ENCODE measurements around the gene ARHGAP20.

ARHGAP20 gene

DNA sequence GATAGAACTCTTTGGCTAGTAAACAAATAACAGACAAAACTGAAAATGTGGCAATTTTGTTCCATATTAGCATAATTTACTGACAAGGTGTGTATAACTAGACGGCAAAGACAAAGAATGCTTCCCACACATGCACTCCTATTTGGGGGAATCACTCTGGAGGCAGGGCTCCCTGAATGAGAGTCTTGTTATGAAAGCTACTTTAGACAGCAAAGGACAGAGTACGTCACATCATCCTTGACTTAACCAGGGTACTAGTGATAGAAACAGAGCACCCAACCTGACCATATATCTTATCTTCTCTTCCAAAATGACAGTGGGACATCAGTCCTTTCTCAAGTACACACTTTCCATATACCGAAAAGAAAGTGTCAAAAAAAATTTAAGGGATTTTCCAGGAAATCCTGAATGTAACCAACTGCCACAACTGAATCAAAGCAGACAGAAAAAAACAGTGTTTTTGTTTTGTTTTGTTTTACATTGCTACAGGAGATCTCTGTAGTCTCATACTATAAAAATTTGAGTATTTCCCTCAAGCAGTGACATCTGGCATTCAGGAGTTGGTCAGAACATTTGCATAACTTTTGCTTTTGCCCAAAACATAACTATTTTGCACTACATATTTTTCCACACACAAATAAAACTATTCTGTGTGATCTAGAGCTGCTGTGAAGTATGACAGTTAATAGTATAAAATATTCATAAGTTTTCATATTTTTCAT lies 98.9 kb downstream of the ARHGAP20 start:
- H3K4me1 ChIP-seq, result no peaks in the 10 kb centered on the region
- DNase-seq, result no peak
- intact Hi-C loops (cut with DNase I; ENCODE audit: low total_unique reads), result no loop called here
- H3K4me3 ChIP-seq, result no peak overlapping the region
- no peak overlapping the region for H3K27ac ChIP-seq
- H3K27me3 ChIP-seq, result no peaks in the 10 kb centered on the region
- no peaks in the 10 kb centered on the region for H3K36me3 ChIP-seq
- TF ChIP-seq, protein P1, sequence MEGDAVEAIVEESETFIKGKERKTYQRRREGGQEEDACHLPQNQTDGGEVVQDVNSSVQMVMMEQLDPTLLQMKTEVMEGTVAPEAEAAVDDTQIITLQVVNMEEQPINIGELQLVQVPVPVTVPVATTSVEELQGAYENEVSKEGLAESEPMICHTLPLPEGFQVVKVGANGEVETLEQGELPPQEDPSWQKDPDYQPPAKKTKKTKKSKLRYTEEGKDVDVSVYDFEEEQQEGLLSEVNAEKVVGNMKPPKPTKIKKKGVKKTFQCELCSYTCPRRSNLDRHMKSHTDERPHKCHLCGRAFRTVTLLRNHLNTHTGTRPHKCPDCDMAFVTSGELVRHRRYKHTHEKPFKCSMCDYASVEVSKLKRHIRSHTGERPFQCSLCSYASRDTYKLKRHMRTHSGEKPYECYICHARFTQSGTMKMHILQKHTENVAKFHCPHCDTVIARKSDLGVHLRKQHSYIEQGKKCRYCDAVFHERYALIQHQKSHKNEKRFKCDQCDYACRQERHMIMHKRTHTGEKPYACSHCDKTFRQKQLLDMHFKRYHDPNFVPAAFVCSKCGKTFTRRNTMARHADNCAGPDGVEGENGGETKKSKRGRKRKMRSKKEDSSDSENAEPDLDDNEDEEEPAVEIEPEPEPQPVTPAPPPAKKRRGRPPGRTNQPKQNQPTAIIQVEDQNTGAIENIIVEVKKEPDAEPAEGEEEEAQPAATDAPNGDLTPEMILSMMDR (IDR thresholded peaks at IDR 0.05), result no peak
- no peaks in the 10 kb centered on the region for H3K9me3 ChIP-seq

DNA sequence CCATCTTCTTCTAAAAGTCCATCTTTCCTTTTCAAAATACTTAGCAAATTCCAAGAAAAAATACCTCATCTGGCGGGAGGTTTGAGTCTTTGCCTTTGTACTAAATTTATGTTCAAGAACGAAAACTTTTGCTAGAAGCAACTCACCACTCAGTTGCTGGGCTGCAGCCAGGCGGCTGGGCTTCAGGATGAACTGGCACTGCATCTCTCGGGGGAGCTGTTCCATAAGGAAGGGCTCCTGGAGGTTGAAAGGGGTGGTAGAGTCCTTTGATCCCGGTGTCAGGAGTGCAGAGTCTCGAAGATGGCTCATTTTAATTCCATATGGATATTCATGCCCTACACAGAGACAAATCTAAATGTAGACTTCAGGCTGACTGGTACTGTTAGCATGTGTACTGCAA lies 105.8 kb downstream of the ARHGAP20 start:
- intact Hi-C loops (cut with DNase I; ENCODE audit: low total_unique reads), result no loop called here
- DNase-seq, result no peak
- Histone ChIP-seq H3K9me3 (no peaks in the 10 kb centered on the region), H3K27ac (no peak overlapping the region), H3K4me3 (no peak overlapping the region), H3K27me3 (no peaks in the 10 kb centered on the region), H3K4me1 (no peaks in the 10 kb centered on the region), H3K36me3 (no peaks in the 10 kb centered on the region)
- TF ChIP-seq, protein P1 (IDR thresholded peaks at IDR 0.05), result no peak

GRCh38 chr11:110601936-110602335 lies 110.3 kb downstream of the ARHGAP20 start:
- Histone ChIP-seq H3K4me3 (no peak overlapping the region), H3K36me3 (peaks cover 0 to 10% (median 0%) of the 10 kb centered on the region in 3 donors), H3K27ac (no peak overlapping the region), H3K27me3 (no peaks in the 10 kb centered on the region), H3K4me1 (no peaks in the 10 kb centered on the region), H3K9me3 (no peaks in the 10 kb centered on the region)
- TF ChIP-seq, protein P1 (IDR thresholded peaks at IDR 0.05), result no peak
- no peak for DNase-seq
- intact Hi-C loops (cut with DNase I; ENCODE audit: low total_unique reads), result no loop called here

GRCh38 chr11:110600322-110600721 lies 111.9 kb downstream of the ARHGAP20 start:
- no peaks in the 10 kb centered on the region for H3K4me1 ChIP-seq
- TF ChIP-seq, protein P1 (IDR thresholded peaks at IDR 0.05), result no peak
- H3K4me3 ChIP-seq, result no peak overlapping the region
- intact Hi-C loops (cut with DNase I; ENCODE audit: low total_unique reads), result no loop called here
- H3K27me3 ChIP-seq, result no peaks in the 10 kb centered on the region
- no peak overlapping the region for H3K27ac ChIP-seq
- peaks cover 0 to 10% (median 0%) of the 10 kb centered on the region in 3 donors for H3K36me3 ChIP-seq
- H3K9me3 ChIP-seq, result no peaks in the 10 kb centered on the region
- no peak for DNase-seq

DNA sequence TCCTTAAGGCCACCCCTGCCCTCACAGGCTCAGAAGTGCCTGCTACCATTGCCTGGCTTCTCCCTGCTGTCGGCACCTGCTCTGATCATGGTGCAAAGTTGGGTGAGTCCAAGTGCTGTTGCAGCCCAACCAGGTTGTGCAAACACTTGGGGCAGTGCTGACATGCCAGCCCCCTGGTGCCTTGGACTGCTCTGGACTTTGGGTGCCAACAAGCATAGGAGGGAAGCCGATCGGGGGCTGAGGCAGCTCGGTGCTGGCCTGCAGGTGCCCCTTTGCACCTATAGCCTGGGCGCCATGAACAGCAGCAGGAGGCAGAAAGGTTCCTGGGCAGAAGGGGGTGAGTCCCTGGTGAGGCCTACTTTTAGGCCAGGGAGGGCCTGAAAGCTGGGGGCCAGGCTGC lies 113.0 kb downstream of the ARHGAP20 start:
- intact Hi-C loops (cut with DNase I; ENCODE audit: low total_unique reads), result no loop called here
- no peaks in the 10 kb centered on the region for H3K27me3 ChIP-seq
- DNase-seq, result no peak
- H3K27ac ChIP-seq, result no peak overlapping the region
- H3K9me3 ChIP-seq, result no peaks in the 10 kb centered on the region
- no peaks in the 10 kb centered on the region for H3K4me1 ChIP-seq
- no peak overlapping the region for H3K4me3 ChIP-seq
- TF ChIP-seq, protein P1 (IDR thresholded peaks at IDR 0.05), result no peak
- H3K36me3 ChIP-seq, result peaks cover 0 to 10% (median 0%) of the 10 kb centered on the region in 3 donors
